ENCODE data around the gene PIP5K1C. TPM values are rescaled to one million over a fixed set of nuclear protein-coding genes. Genes with fewer than 3 reads are reported as not detected.

The PIP5K1C gene
- polyA plus RNA-seq, 10 donors: 16.4 to 25.5 (median 20.7) TPM

GRCh38 chr19:3646336-3647092, 53.8 kb downstream of the PIP5K1C start:
- no peak for DNase-seq

GRCh38 chr19:3645726-3646125, 54.5 kb downstream of the PIP5K1C start:
- no peak for DNase-seq

- no peak for DNase-seq
Observed at GRCh38 chr19:3645067-3645396, 55.2 kb downstream of the PIP5K1C start.

GRCh38 chr19:3644351-3645066, 55.8 kb downstream of the PIP5K1C start:
- no peak for DNase-seq

GRCh38 chr19:3643674-3644313, 56.5 kb downstream of the PIP5K1C start:
- no peak for DNase-seq

GRCh38 chr19:3642987-3643673, 57.1 kb downstream of the PIP5K1C start:
- no peak for DNase-seq

- DNase-seq: no peak
Observed at GRCh38 chr19:3642296-3642695, 58.0 kb downstream of the PIP5K1C start.

- DNase-seq: no peak
Observed at GRCh38 chr19:3641515-3642269, 58.6 kb downstream of the PIP5K1C start.

GRCh38 chr19:3639479-3639878, 60.8 kb downstream of the PIP5K1C start:
- no peak for DNase-seq

- no peak for DNase-seq
Observed at GRCh38 chr19:3638208-3639193, 61.8 kb downstream of the PIP5K1C start.

- no peak for DNase-seq
Observed at GRCh38 chr19:3637621-3638020, 62.6 kb downstream of the PIP5K1C start.

- DNase-seq: no peak
Observed at GRCh38 chr19:3636962-3637361, 63.3 kb downstream of the PIP5K1C start.

- no peak for DNase-seq
Observed at GRCh38 chr19:3636506-3636905, 63.8 kb downstream of the PIP5K1C start.

- DNase-seq: no peak
Observed at GRCh38 chr19:3634496-3635045, 65.7 kb downstream of the PIP5K1C start.

GRCh38 chr19:3633559-3633988, 66.7 kb downstream of the PIP5K1C start:
- DNase-seq: no peak

GRCh38 chr19:3632739-3633558, 67.3 kb downstream of the PIP5K1C start:
- no peak for DNase-seq

GRCh38 chr19:3632098-3632497, 68.2 kb downstream of the PIP5K1C start:
- DNase-seq: no peak

GRCh38 chr19:3631053-3631861, 69.0 kb downstream of the PIP5K1C start:
- DNase-seq: no peak

Measured in muscle of back (tissue), 11 donors.